ENCODE measurements around the gene UNC79. TPM values are rescaled to one million over a fixed set of nuclear protein-coding genes. Genes with fewer than 3 reads are reported as not detected.
"Not testable (repeated sequence)": the region's sequence is repeated elsewhere in the genome, so short reads cannot be mapped to it uniquely, and the experiment has no call there.

UNC79 gene
- total and polyA plus RNA-seq, 4 donors, result 0.03 to 0.94 (median 0.14) TPM

DNA sequence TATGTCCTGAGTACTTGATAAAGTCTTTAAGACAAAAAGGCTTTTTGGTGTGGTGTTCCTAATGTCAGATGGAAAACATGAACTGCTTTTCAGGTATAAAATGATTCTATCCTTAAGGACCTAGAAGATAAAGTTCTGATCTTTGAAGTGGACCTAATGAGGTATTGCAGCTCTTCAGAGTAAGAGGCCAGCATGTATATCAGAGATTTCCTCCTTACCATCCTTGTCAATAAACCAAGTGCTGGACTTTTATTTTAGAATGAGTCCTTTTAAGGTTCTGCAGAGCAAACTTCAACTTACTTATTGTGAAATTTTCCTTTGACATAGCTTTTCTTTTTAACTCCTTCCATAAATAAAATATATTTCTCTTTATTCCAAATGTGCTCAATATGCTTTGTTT is 50.1 kb downstream of the UNC79 start:
- H3K4me3 ChIP-seq, result no peak overlapping the region

DNA sequence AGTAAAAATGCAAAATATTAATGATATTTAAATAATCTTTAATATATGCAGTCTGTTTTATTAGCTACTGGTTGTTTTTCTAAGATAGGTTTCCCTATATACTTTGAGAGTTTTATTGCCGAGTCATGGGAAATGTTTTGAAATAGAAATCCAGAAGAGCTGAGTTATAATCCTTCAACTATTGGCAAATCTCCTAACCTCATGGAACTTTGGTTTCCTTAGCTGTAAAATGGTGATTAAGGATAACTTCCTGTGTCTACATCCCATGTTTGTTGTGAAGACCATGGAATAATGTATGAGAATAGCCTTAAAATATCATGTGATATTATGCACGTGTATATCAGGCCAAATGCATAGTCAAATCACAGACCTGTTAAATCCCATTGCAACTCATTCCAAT is 51.0 kb downstream of the UNC79 start:
- no peak for ATAC-seq (ENCODE audit: insufficient read depth, low FRiP score)
- Histone ChIP-seq H3K27ac (ENCODE audit: low read depth in 1 of 2, low read length in 1 of 2) (no peak overlapping the region), H3K36me3 (ENCODE audit: control insufficient read depth in 4 of 4, insufficient read depth in 4 of 4, low read length in 4 of 4) (no peaks in the 10 kb centered on the region), H3K4me3 (no peak overlapping the region), H3K9me3 (ENCODE audit: control insufficient read depth in 4 of 4, insufficient read depth in 3 of 4, low read length in 3 of 4) (no peaks in the 10 kb centered on the region), H3K9ac (ENCODE audit: insufficient read depth in 1 of 2, low read length in 2 of 2) (no peak overlapping the region), H3K4me1 (ENCODE audit: control insufficient read depth in 5 of 5, insufficient read depth in 5 of 5, low read length in 5 of 5) (no peaks in the 10 kb centered on the region), H3K27me3 (ENCODE audit: control insufficient read depth in 3 of 3, insufficient read depth in 3 of 3, low read length in 2 of 3) (no peaks in the 10 kb centered on the region)
- 52 to 63% methylated on average over 2 of the region's 2 CpGs for WGBS, 2 donors
- TF ChIP-seq, protein P1, sequence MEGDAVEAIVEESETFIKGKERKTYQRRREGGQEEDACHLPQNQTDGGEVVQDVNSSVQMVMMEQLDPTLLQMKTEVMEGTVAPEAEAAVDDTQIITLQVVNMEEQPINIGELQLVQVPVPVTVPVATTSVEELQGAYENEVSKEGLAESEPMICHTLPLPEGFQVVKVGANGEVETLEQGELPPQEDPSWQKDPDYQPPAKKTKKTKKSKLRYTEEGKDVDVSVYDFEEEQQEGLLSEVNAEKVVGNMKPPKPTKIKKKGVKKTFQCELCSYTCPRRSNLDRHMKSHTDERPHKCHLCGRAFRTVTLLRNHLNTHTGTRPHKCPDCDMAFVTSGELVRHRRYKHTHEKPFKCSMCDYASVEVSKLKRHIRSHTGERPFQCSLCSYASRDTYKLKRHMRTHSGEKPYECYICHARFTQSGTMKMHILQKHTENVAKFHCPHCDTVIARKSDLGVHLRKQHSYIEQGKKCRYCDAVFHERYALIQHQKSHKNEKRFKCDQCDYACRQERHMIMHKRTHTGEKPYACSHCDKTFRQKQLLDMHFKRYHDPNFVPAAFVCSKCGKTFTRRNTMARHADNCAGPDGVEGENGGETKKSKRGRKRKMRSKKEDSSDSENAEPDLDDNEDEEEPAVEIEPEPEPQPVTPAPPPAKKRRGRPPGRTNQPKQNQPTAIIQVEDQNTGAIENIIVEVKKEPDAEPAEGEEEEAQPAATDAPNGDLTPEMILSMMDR (IDR thresholded peaks at IDR 0.05; ENCODE audit: control extremely low read depth, extremely low read depth), result no peak
- DNase-seq, result no peak

More for the DNA sequence above, 50.1 kb downstream of the UNC79 start:
- Histone ChIP-seq H3K4me1 (ENCODE audit: control insufficient read depth in 5 of 5, insufficient read depth in 5 of 5, low read length in 5 of 5) (no peaks in the 10 kb centered on the region), H3K9me3 (ENCODE audit: control insufficient read depth in 4 of 4, insufficient read depth in 3 of 4, low read length in 3 of 4) (no peaks in the 10 kb centered on the region), H3K27ac (ENCODE audit: low read depth in 1 of 2, low read length in 1 of 2) (no peak overlapping the region), H3K27me3 (ENCODE audit: control insufficient read depth in 3 of 3, insufficient read depth in 3 of 3, low read length in 2 of 3) (no peaks in the 10 kb centered on the region), H3K9ac (ENCODE audit: insufficient read depth in 1 of 2, low read length in 2 of 2) (no peak overlapping the region), H3K36me3 (ENCODE audit: control insufficient read depth in 4 of 4, insufficient read depth in 4 of 4, low read length in 4 of 4) (no peaks in the 10 kb centered on the region)
- ATAC-seq (ENCODE audit: insufficient read depth, low FRiP score) (no peak), DNase-seq (no peak)
- TF ChIP-seq, protein P1 (IDR thresholded peaks at IDR 0.05; ENCODE audit: control extremely low read depth, extremely low read depth), result no peak

DNA sequence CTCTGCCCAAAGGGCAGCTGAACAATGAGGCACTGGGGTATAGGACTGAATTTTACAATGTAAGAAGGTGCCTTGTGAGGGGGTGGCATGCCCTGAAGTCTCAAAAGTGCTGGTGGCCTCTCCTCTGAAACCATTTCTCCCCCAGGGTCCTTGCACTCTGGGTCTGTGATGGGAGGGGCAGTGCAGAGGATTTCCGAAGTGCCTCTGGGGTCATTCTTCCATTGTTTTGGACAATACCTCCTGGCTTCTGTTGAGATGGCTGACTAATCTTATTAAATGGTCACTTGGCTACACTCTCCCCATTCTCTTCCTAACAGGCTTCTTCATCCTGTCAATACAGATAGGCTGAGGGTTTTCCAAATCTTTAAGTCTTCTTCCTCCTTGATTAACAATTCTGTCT is 59.3 kb downstream of the UNC79 start:
- Histone ChIP-seq H3K27ac (ENCODE audit: low read depth in 1 of 2, low read length in 1 of 2) (no peak overlapping the region), H3K4me3 (no peak overlapping the region), H3K27me3 (ENCODE audit: control insufficient read depth in 3 of 3, insufficient read depth in 3 of 3, low read length in 2 of 3) (no peaks in the 10 kb centered on the region), H3K36me3 (ENCODE audit: control insufficient read depth in 4 of 4, insufficient read depth in 4 of 4, low read length in 4 of 4) (no peaks in the 10 kb centered on the region), H3K4me1 (ENCODE audit: control insufficient read depth in 5 of 5, insufficient read depth in 5 of 5, low read length in 5 of 5) (no peaks in the 10 kb centered on the region), H3K9ac (ENCODE audit: insufficient read depth in 1 of 2, low read length in 2 of 2) (no peak overlapping the region), H3K9me3 (ENCODE audit: control insufficient read depth in 4 of 4, insufficient read depth in 3 of 4, low read length in 3 of 4) (no peaks in the 10 kb centered on the region)
- WGBS, 2 donors, result 53 to 60% methylated on average over 1 of the region's 1 CpG
- DNase-seq (no peak), ATAC-seq (ENCODE audit: insufficient read depth, low FRiP score) (no peak)
- TF ChIP-seq, protein P1 (IDR thresholded peaks at IDR 0.05; ENCODE audit: control extremely low read depth, extremely low read depth), result no peak

DNA sequence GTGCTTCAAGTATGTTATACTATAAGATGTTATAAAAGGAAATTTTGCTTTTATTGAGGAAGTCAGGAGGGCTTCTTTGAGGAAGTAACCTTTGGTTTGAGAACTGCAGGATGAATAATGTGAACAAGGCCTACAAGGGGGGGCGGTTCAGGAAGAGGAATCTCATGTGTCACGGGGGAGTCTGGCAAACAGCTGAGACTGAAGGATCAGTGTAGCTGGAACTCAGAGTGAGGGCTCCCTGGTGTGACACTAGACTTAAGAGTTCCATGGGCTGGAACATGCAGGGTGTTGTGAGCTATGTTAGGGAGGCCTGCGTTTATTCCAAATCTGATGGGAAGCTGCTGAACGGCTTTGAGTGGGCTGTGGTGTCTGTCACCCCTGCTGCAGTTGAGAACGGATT is 62.3 kb downstream of the UNC79 start:
- Histone ChIP-seq H3K27me3 (ENCODE audit: control insufficient read depth in 3 of 3, insufficient read depth in 3 of 3, low read length in 2 of 3) (no peaks in the 10 kb centered on the region), H3K9me3 (ENCODE audit: control insufficient read depth in 4 of 4, insufficient read depth in 3 of 4, low read length in 3 of 4) (no peaks in the 10 kb centered on the region), H3K27ac (ENCODE audit: low read depth in 1 of 2, low read length in 1 of 2) (no peak overlapping the region), H3K4me3 (no peak overlapping the region), H3K4me1 (ENCODE audit: control insufficient read depth in 5 of 5, insufficient read depth in 5 of 5, low read length in 5 of 5) (no peaks in the 10 kb centered on the region), H3K36me3 (ENCODE audit: control insufficient read depth in 4 of 4, insufficient read depth in 4 of 4, low read length in 4 of 4) (no peaks in the 10 kb centered on the region), H3K9ac (ENCODE audit: insufficient read depth in 1 of 2, low read length in 2 of 2) (no peak overlapping the region)
- ATAC-seq (ENCODE audit: insufficient read depth, low FRiP score) (no peak), DNase-seq (no peak)
- TF ChIP-seq, protein P1 (IDR thresholded peaks at IDR 0.05; ENCODE audit: control extremely low read depth, extremely low read depth), result no peak
- WGBS, 2 donors, result 60 to 65% methylated on average over 5 of the region's 5 CpGs

DNA sequence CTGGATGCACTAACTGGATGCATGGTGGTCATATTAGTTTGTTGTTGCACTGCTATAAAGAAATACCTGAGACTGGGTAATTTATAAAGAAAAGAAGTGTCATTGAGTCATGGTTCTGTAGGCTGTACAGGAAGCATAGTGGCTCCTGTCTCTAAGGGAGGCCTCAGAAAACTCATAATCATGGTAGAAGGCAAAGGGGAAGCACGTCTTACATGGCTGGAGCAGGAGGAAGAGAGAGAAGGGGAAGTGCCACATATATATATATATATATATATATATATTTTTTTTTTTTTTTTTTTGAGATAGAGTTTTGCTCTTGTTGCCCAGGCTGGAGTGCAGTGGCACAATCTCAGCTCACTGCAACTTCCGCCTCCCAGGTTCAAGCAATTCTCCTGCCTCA is 62.9 kb downstream of the UNC79 start:
- H3K9ac ChIP-seq (ENCODE audit: insufficient read depth in 1 of 2, low read length in 2 of 2); DNase-seq; H3K36me3 ChIP-seq (ENCODE audit: control insufficient read depth in 4 of 4, insufficient read depth in 4 of 4, low read length in 4 of 4); H3K27me3 ChIP-seq (ENCODE audit: control insufficient read depth in 3 of 3, insufficient read depth in 3 of 3, low read length in 2 of 3); H3K4me3 ChIP-seq; H3K4me1 ChIP-seq (ENCODE audit: control insufficient read depth in 5 of 5, insufficient read depth in 5 of 5, low read length in 5 of 5); H3K27ac ChIP-seq (ENCODE audit: low read depth in 1 of 2, low read length in 1 of 2); H3K9me3 ChIP-seq (ENCODE audit: control insufficient read depth in 4 of 4, insufficient read depth in 3 of 4, low read length in 3 of 4); ATAC-seq (ENCODE audit: insufficient read depth, low FRiP score): not testable (repeated sequence)
- 22 to 67% methylated on average over 1 to 2 of the region's 2 CpGs for WGBS, 2 donors

Data from lung (tissue), 12 donors.